ENCODE data around the gene COL1A2. TPM values are rescaled to one million over a fixed set of nuclear protein-coding genes. Genes with fewer than 3 reads are reported as not detected.

The COL1A2 gene
- total RNA-seq, result 100 to 1,000 TPM in 1 of 2 donors, 10 to 100 TPM in 1; 67.0 to 228 TPM

DNA sequence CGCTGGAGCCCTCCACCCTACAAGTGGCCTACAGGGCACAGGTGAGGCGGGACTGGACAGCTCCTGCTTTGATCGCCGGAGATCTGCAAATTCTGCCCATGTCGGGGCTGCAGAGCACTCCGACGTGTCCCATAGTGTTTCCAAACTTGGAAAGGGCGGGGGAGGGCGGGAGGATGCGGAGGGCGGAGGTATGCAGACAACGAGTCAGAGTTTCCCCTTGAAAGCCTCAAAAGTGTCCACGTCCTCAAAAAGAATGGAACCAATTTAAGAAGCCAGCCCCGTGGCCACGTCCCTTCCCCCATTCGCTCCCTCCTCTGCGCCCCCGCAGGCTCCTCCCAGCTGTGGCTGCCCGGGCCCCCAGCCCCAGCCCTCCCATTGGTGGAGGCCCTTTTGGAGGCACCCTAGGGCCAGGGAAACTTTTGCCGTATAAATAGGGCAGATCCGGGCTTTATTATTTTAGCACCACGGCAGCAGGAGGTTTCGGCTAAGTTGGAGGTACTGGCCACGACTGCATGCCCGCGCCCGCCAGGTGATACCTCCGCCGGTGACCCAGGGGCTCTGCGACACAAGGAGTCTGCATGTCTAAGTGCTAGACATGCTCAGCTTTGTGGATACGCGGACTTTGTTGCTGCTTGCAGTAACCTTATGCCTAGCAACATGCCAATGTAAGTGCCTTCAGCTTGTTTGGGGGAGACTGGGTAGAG lies at the start of gene COL1A2:
COL1A2 (plus strand) TSS at position 459 of the 704 bp plus-strand sequence; CDS start at position 596, 137 bp downstream.
- no peaks in the 10 kb centered on the region for H3K9me3 ChIP-seq
- no peak for TF ChIP-seq CTCF (IDR thresholded peaks at IDR 0.05)
- peaks cover 6% of the 10 kb centered on the region for H3K36me3 ChIP-seq
- H3K27ac ChIP-seq, result peak within 1 kb of the TSS; percentile 70 to 93
- no peaks in the 10 kb centered on the region for H3K27me3 ChIP-seq
- peaks cover 0 to 23% of the 10 kb centered on the region in 2 donors for H3K4me1 ChIP-seq
- peak; percentile 90 for DNase-seq (ENCODE audit: low spot score)
- peak within 1 kb of the TSS; percentile 51 to 58 for H3K4me3 ChIP-seq

GRCh38 chr7:94345907-94346306 lies 48.8 kb upstream of the COL1A2 start:
- H3K4me1 ChIP-seq, result no peaks in the 10 kb centered on the region
- H3K36me3 ChIP-seq, result no peaks in the 10 kb centered on the region
- no peaks in the 10 kb centered on the region for H3K27me3 ChIP-seq
- TF ChIP-seq CTCF (IDR thresholded peaks at IDR 0.05), result no peak
- H3K9me3 ChIP-seq, result no peaks in the 10 kb centered on the region
- H3K4me3 ChIP-seq, result no peak overlapping the region
- H3K27ac ChIP-seq, result no peak overlapping the region
- DNase-seq (ENCODE audit: low spot score), result no peak

DNA sequence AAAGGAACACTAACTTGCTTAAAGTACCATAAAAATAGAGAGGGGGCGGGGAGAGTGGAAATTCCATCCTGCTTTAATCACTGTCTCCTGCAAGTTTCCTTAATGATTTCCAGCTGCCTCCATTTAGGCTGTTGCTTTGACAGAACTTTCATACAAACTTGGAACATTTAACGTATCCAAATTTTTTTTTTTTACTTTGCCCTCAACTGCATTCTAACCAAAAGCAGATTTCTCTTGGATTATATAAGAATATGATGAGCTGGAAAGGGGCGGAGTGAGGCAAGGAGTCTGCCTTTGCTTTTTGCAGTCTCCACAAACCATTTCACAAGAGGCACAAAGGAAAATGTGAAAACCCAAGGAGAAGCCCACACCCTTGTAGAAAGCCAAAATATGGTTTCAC lies 46.6 kb upstream of the COL1A2 start:
- Histone ChIP-seq H3K9me3 (no peaks in the 10 kb centered on the region), H3K4me3 (no peak overlapping the region), H3K36me3 (no peaks in the 10 kb centered on the region), H3K27me3 (no peaks in the 10 kb centered on the region), H3K27ac (peak overlapping the region; percentile 50 to 63), H3K4me1 (no peaks in the 10 kb centered on the region)
- DNase-seq (ENCODE audit: low spot score), result peak; percentile 62
- TF ChIP-seq CTCF (IDR thresholded peaks at IDR 0.05), result no peak

GRCh38 chr7:94350734-94351133 lies 44.0 kb upstream of the COL1A2 start:
- no peaks in the 10 kb centered on the region for H3K9me3 ChIP-seq
- TF ChIP-seq CTCF (IDR thresholded peaks at IDR 0.05), result no peak
- no peaks in the 10 kb centered on the region for H3K27me3 ChIP-seq
- no peaks in the 10 kb centered on the region for H3K4me1 ChIP-seq
- H3K36me3 ChIP-seq, result no peaks in the 10 kb centered on the region
- no peak overlapping the region for H3K27ac ChIP-seq
- DNase-seq (ENCODE audit: low spot score), result no peak
- no peak overlapping the region for H3K4me3 ChIP-seq

GRCh38 chr7:94351703-94352102 lies 43.0 kb upstream of the COL1A2 start:
- no peaks in the 10 kb centered on the region for H3K27me3 ChIP-seq
- no peak overlapping the region for H3K27ac ChIP-seq
- TF ChIP-seq CTCF (IDR thresholded peaks at IDR 0.05), result no peak
- no peak overlapping the region for H3K4me3 ChIP-seq
- H3K4me1 ChIP-seq, result no peaks in the 10 kb centered on the region
- no peaks in the 10 kb centered on the region for H3K36me3 ChIP-seq
- no peak for DNase-seq (ENCODE audit: low spot score)
- no peaks in the 10 kb centered on the region for H3K9me3 ChIP-seq

- no peaks in the 10 kb centered on the region for H3K4me1 ChIP-seq
These were observed 41.8 kb upstream of the COL1A2 start for GRCh38 chr7:94352887-94353286.

More at GRCh38 chr7:94352887-94353286, 41.8 kb upstream of the COL1A2 start:
- DNase-seq (ENCODE audit: low spot score), result no peak
- H3K36me3 ChIP-seq, result no peaks in the 10 kb centered on the region
- no peak overlapping the region for H3K4me3 ChIP-seq
- TF ChIP-seq CTCF (IDR thresholded peaks at IDR 0.05), result no peak
- no peak overlapping the region for H3K27ac ChIP-seq
- no peaks in the 10 kb centered on the region for H3K27me3 ChIP-seq
- H3K9me3 ChIP-seq, result no peaks in the 10 kb centered on the region

All from right atrium auricular region (tissue), 2 donors.